GM18870 (cell line): ENCODE results near the gene FYB1.

Experiments
- ATAC-seq: cut with Tn5 transposase; IDR thresholded peaks from one replicate; pipeline ENCODE4 v1.9.1; 2021; ENCODE audit warnings: moderate library complexity; ENCODE audit not compliant: unreplicated experiment

FYB1 gene

DNA sequence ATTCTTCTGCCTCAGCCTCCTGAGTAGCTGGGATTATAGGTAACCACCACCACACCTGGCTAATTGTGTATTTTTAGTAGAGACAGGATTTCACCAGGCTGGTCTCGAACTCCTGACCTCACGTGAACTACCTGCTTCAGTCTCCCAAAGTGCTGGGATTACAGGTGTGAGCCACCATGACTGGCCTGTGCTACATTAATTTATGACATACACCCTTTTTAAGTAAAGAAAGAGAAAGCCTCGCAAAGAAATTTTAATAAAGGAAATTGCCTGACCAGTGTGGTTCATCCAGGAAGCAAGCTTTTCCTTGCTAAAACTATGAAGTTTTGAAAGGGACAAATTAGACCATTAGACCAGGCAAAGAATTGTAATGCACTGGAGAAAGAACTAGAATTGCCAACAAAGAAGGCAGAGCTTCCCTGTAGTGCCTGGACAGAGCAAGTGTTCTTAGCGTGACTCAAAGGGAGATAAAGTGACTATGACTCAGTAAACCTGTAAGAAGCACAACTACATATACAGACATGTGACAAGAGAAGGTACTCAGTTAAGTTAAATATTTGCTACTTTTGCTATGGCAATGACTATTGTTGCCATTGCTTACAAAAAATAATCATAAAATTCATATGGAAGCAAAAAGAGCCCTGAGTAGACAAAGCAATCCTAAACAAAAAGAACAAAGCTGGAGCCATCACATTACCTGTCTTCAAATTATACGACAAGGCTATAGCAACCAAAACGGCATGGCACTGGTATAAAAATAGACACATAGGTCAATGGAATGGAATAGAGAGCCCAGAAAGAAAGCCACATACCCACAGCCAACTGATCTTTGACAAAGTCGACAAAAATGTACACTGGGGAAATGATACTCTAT, 54.6 kb downstream of the FYB1 start:
- ATAC-seq = peak; percentile 76

DNA sequence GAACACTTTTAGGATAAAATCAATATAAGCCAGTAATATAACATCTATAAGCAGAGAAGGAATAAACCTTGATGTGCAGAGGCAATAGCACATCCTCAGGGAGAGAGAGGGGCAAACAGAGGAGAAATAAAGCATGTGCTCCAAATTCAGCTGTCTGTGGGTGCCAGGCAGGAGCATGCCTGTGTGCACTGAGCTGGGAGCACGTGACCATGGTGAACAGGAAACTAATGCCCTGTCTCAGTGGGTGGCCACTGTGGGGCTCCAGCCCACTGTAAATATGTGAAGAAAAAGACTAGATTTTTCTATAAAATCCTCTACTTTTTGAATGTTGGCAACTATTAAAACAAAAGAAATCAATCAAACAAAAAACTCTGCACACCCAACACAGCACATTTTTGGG, 55.3 kb downstream of the FYB1 start:
- no peak for ATAC-seq

DNA sequence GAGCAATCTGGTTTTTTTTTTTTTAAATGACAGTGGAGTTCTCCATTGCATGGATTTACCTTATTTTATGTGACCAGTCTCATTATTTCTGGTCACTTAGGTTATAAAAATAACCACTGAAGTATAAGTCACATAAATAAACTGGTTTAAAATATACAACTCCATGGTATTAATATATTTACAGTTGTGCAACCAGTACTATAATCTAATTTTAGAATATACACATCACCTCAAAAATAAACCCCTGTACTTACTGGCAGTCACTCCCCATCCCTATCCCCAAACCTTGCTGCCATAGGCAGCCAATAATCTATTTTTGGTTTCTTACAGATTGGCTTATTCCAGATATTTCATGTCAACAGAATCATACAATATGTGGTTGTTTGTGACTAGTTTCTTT, 57.8 kb downstream of the FYB1 start:
- no peak for ATAC-seq

- ATAC-seq = no peak
Measured at GRCh38 chr5:39160576-39161213, 58.7 kb downstream of the FYB1 start.

DNA sequence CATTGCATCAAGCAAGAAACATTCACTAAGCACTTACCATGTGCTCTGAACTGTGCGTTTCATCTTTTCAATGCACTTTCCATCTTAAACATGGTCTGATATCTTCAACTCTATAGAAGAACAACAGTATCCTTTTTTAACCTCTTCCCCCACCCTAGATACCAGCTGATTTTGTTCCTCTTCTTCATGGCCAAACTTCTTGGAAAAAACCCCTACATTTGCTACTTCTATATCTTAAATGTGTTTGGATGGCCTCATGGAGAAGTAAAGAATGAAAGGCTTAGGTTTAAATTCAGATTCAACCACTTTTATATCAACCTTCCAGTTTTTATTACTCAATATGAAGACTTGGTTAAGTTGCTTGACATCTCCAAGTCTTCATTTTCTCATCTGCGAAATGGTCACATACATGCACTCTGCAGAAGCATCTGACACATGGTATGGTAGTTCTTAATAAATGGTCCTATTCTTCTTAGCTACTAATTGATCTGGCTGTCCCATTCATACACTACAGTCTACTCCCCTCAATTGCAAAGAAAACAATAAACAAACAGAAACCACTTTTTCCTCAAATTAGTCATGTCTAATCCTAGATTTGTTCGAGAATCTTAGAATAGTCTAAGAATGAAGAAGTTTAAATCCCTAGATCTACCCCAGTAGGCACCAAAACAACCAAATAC, 59.4 kb downstream of the FYB1 start:
- no peak for ATAC-seq

DNA sequence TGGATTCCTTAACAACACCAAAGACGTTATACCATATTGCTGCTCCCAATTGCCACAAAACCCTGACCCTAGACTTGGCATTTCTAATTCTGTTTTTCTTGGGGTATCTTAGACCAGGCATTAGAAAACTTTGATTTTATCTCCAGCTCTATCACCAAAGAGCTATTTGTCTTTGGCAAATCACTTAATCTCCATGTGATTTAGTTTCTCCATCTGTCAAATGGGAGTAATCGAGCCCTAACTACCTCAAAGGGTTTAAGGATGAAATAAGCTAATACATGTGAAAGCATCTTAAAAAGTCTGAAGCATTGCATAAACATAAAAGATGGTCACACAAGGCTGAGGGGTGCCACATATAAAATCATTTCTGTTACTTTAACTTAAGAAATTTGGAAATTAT, 60.6 kb downstream of the FYB1 start:
- no peak for ATAC-seq

- ATAC-seq = no peak
Measured at GRCh38 chr5:39158127-39158593, 61.2 kb downstream of the FYB1 start.

- ATAC-seq = no peak
Measured at GRCh38 chr5:39157701-39158100, 61.7 kb downstream of the FYB1 start.

DNA sequence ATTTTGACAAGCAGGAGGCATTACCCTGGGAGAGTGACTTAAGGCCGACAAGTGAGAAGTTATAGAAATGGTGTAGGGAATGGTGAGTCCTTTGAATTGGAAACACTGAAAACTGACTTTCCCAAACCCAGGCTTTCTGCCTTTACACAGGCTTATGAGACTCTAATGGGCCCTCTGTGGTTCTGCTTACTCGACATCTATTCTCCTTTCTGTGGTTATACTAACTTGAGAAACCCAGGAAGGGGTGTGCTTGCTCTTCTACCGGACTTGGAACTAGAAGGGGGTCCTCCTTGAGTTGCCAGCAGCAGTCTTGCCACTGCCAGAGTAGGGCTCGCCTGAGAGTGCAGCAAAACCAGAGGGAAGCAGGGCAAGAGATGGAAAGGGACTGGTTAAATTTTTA, 63.3 kb downstream of the FYB1 start:
- ATAC-seq = no peak

GRCh38 chr5:39151745-39152144, 67.6 kb downstream of the FYB1 start:
- ATAC-seq = no peak

DNA sequence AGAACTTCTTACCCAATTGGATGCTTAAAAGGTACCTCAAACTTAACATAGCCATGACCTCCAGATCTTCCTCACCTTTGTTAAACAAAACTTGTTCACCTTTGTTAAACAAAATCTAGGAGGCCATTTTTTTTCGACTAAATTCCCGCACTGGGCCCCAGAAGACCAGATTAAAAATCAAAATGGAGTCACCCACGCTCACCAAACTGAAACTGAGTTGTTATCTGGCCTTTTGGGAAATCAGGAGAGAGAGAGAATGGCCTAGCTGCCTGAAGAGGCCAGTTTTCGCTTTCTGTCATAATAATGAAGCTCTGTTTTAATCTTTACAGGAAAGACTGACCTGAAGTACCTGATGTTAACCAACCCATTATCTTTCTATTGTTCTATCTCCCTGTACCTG, 69.4 kb downstream of the FYB1 start:
- no peak for ATAC-seq

DNA sequence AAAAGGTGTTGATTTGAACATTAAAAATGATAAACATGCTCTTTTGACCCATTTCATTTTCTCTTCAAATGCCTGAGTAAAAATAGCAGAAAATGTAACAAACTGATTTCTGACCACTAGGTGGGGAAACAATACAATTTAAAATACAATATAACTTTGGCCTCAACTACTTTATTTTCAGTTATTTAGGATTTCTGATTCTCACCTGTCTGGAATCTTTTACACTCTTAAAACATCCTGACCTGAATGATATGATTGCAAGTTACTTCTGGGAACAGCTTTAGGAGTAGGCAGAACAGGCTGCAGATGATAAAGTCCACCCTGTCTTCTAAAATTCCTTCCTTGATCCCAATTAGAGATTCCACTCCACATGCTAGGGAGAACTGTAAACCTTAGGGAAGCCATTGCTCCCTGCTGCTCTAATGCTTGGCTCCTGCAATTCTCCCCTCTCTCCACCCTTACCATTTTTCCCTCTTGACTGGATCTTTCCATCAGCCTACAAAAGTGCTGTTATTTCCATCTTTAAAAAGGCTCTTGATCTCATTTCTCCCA, 70.3 kb downstream of the FYB1 start:
- no peak for ATAC-seq

- no peak for ATAC-seq
Measured at GRCh38 chr5:39146831-39147540, 72.4 kb downstream of the FYB1 start.

- no peak for ATAC-seq
Measured at GRCh38 chr5:39143151-39143860, 76.1 kb downstream of the FYB1 start.

GRCh38 chr5:39140558-39141168, 78.7 kb downstream of the FYB1 start:
- ATAC-seq = no peak

GRCh38 chr5:39138892-39139291, 80.5 kb downstream of the FYB1 start:
- ATAC-seq = no peak

GRCh38 chr5:39137819-39138451, 81.4 kb downstream of the FYB1 start:
- no peak for ATAC-seq

- no peak for ATAC-seq
Measured at GRCh38 chr5:39137391-39137790, 82.0 kb downstream of the FYB1 start.

DNA sequence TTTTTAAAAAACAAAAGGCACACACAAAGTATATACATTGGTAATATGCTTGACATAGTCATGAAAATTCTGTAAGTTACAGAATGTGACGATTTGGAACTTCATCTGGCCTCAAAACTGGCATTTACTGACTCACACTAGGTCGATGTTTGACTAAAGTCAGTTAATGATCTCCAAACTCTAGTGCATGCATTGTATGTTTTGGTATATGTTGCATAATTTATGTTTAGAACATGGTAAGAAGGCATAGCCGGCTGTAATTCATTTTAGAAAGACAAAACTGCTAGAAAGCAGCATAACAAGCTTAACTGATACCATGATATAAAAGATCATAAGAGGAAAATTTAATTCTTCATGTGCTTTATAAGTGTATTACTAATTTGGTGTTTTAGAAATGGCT, 86.6 kb downstream of the FYB1 start:
- no peak for ATAC-seq

DNA sequence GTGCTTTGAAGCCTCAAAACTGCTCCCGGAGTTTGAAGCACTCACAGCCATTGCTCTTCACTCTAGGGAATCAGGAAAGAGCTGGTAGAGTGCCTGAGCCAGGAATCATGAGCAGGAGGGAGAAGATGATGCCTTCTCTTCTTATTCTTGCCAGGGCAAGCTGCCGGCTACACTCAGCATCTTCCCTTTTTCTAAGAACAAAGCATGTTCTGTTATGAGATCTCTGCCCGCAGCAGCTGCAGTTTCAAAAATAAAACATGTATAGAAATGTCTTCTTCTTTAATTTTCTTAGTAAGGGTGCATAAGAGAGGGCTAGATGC, 87.3 kb downstream of the FYB1 start:
- no peak for ATAC-seq
